HG03280 (cell line): ENCODE measurements around the gene CIDEB.
"Not testable (repeated sequence)": the region's sequence is repeated elsewhere in the genome, so short reads cannot be mapped to it uniquely, and the experiment has no call there.

Experiments
- ATAC-seq: cut with Tn5 transposase; IDR thresholded peaks from one replicate; pipeline ENCODE4 v1.9.1; 2021; ENCODE audit warnings: mild to moderate bottlenecking, moderate library complexity; ENCODE audit not compliant: unreplicated experiment

The CIDEB gene

DNA sequence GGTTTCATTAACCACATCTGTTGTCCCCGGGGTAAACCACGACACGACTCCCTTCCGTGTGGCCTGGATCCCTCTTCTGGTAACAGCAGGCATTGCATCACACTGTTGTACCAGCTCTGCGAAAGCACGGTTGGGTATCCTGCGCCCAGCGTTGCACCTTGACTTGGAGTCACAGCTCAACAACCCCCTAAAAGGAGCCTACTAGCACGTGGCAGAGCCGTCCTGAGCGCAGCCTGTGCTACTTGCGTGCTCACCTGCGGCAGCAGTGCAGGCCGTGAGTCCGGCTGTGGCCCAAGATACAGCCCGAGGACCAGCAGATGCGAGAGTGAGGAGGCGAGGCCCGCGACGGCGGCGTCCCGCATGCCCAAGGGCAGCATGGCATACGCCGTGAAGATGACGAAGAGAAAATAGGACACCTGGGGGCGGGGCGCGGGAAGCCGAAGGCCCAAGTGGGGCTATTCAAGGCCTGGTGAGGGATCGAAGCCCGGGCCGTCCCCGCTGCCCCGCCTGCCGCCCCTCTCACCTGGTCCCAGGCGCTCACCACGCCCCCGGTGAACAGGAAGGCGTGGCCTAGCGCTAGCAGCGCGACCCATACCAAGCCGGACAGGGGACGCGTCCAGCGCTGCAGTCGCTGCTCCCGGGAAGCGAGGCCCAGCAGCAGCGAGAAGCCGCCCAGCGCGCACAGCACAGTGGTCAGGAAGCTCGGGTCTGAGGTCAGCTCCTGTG, 24.7 kb upstream of the CIDEB start:
- ATAC-seq: peak; percentile 82

DNA sequence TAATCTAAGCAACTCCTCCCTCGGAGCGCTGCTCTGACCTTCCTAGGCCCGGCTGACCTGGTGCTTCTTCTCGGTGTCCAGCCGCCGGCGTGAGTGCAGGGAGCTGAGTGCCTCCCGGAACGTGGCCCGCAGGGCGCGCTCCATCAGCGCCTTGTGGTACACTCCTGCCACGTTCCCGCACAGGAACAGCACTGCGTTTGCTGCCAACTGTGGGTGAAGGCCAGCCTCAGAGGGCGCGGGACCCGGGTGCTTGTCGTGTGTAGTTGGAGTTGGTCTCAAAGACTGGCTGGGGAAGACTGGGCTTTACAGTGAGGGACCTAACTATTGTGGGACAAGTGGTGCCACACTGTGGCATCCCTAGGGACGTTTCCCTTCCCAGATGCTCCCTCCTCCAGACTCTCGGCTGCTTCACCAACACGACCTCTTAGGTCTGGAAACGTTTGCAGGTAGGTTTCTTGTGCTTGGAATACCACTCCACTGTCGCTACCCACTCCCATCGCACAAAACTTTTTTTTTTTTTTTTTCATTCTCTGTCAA, 24.0 kb upstream of the CIDEB start:
- ATAC-seq: no peak

DNA sequence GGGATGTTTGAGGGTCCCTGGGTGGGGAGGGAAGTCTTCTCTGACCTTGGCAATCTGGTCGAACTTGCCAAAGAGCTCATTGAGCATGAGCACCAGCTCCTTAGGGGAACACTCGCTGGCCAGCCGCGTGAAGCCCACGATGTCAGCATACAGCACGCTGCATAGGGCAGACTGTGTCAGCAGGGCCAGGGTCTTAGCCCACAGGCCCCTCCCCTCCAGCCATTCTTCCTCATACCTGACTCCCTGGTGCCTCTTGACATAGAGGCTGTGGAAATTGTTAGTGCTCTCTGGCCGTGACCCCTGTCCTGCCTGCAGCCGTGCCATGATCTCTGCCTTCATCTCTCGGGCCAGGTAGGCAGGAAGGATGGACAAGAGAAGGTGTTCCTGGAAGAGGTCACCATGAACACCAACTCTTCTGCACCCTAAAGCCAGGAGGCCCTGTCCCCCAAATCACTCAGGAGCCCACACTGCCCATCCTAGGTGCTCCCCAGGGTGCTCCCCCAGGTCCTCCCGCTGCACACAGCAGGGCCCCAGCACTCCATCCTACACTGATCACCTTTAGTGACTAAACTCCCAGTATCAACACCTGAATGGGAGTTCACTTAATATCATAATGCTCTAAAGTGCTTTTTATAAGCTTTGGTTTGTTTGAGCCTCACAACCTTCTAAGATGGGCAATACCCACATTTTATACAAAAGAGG, 23.3 kb upstream of the CIDEB start:
- ATAC-seq: no peak

GRCh38 chr14:24329736-24330135, 22.0 kb upstream of the CIDEB start:
- no peak for ATAC-seq

DNA sequence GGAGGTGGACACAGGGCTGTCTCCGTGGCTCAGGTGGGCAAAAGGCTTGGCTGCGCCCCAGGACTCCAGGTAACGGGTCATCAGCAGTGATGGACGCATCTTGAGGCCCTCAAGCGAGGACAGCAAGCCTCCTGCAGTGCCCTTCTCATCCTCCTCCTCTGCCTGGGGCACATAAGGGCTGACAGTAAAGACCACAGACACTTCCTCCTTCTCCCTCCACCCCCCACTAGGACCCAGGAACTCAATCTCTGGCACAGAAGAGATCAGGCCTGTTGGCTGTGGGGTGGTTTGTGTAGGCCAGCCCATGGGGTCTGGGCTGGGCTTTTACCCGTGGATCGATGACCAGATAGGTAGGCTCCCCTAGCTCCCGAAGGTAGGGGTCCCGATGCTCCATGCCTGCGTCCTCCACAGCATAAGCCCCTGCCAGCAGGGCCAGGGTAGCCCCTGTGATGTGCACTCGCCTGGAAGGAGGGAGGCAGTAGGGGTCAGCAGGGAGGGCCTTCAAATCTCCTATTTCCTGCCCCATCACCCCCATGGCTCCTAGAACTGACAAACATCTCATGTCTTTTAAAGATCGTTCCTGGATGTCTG, 21.4 kb upstream of the CIDEB start:
- no peak for ATAC-seq

- not testable (repeated sequence) for ATAC-seq
These were observed 20.1 kb upstream of the CIDEB start for GRCh38 chr14:24327914-24328313.

DNA sequence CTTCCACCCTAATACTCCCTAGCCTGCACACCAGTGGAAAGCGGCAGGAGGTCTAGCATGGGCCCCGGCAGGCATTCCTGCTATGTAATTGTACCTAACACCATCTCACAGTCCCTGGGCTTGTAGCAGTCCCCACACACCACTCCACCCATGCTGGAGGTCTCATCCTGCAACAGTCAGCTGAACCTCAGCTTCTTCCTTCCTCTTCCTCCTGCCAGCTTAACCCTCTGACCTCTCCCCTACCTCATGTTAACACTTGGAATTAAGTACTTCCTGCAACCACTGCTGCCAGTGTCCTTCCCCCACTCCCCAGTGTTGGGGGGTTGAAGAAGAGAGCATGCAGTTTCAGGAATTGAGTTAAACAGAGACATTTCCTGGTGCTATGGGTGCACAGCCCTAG, 19.5 kb upstream of the CIDEB start:
- no peak for ATAC-seq

DNA sequence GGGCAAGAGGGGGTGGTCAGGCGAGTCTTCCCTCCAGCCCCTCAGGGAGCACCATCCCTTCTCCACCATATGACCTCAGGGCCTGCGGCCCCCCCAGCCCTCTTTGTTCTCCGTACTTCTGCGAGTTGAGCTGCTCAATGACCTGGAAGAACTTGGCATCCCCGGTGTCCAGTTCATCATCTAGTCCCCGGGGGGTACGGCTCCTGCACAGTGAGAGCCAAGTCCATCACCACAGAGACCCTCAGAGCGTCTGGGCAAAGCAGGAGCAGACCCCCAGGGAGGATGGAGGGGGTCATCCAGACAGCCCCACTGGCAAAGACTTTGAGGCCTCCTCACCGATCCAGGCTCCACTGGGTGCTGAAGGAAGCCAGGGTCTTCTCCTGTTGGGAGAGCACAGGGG, 18.2 kb upstream of the CIDEB start:
- no peak for ATAC-seq

GRCh38 chr14:24325041-24325530, 17.3 kb upstream of the CIDEB start:
- ATAC-seq: no peak

DNA sequence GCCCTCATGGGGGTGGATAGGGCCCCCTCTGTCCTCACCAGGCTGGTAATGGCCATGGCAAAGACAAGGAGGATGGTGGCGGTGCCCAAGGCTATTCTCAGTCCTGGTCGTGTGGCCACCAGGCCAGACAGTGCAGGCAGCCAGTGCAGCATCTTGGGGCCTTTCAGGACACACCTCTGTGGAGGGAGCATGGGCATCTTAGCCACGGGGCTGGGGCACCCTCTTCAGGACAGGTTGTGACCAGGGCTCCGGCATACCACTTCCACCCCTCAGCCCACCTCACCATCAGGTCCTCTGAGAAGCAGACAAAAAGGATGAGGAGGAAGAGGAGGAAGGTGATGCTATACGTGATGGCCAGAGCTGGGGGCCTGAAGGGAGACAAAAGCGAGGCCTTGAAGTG, 16.2 kb upstream of the CIDEB start:
- ATAC-seq: no peak

DNA sequence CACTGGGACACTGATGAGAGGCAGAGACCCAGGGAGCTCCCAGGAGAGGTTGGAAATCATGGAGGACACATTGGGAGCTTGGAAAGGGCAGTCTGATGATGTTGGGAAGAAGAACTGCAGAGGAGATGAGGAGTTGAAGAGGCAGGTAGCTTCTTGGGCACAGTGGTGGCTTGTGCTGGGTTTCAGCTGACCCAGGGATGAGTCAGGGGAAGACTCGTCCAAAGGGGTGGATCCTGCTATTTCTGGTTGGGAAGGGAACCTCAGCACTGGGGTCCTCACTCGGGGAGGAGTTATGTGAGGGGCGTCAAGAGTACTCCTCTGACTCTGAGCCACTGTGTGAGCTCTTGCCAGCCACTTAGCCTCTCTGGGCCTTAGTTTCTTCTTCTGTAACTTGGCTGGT, 15.6 kb upstream of the CIDEB start:
- ATAC-seq: no peak

GRCh38 chr14:24322672-24323071, 14.9 kb upstream of the CIDEB start:
- no peak for ATAC-seq

DNA sequence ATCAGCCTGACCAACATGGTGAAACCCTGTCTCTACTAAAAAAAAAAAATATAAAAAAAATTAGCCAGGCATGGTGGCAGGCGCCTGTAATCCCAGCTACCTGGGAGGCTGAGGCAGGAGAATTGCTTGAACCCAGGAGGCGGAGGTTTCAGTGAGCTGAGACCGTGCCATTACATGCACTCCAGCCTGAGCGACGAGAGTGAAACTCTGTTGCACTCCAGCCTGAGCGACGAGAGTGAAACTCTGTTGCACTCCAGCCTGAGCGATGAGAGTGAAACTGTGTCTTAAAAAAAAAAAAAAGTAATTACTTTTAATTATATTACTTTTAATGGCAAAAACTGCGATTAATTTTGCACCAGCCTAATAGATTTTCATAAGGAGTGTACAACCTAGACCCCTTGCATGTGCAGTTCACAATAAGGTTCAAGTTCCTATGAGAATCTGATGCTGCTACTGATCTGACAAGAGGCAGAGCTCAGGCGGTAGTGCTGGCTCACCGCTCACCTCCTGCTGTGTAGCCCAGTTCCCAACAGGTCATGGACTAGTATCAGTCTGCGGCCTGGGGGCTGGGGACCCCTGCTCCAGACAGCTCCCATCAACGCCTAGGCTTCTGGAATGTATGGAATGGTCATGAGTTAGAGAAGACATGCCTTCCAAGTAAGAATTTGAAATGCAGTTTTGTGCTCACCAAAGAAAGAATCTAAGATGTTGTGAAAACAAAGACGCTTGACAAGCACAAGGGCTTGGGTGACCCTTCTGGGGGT, 13.6 kb upstream of the CIDEB start:
- ATAC-seq: no peak

DNA sequence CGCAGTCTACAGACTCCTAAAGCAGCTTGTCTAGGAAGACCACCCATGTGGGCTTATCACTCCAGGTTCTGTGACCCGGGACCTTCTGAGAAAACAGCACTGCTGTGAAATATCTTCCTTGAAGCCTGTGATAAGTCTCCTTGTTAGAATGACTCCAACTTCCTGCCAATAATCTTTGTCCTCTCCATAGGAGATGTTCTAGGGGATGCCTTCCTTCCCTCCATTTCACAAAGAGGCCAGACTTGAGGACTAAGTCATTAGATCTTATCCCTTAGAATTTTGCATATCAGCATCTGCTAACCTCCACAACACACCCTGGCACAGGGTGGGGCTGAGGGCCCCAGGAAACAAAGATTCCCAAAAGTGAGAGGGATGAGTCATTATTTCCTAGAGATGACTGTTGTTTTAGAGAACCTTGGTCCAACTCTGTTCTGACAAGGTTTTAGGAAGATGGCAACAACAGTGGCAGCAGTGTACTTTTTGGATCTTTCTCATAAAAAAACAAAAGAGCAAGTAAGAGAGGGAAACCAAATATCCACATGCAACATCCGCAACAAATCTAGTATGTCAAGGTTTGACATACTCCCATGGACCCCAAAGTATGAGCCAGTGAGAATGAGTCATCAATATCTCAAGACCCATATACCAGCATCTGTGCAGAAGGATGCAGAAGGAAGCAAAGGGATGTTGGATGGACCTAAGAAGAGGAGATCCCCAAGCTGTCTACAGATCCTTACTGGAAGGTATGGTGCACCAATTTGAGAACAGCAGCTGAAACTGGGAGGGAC, 9.6 kb upstream of the CIDEB start:
- no peak for ATAC-seq

- ATAC-seq: no peak
These were observed 8.8 kb upstream of the CIDEB start for GRCh38 chr14:24316597-24316950.

GRCh38 chr14:24315807-24316596, 8.2 kb upstream of the CIDEB start:
- ATAC-seq: no peak

- ATAC-seq: no peak
These were observed 7.5 kb upstream of the CIDEB start for GRCh38 chr14:24315243-24315806.

DNA sequence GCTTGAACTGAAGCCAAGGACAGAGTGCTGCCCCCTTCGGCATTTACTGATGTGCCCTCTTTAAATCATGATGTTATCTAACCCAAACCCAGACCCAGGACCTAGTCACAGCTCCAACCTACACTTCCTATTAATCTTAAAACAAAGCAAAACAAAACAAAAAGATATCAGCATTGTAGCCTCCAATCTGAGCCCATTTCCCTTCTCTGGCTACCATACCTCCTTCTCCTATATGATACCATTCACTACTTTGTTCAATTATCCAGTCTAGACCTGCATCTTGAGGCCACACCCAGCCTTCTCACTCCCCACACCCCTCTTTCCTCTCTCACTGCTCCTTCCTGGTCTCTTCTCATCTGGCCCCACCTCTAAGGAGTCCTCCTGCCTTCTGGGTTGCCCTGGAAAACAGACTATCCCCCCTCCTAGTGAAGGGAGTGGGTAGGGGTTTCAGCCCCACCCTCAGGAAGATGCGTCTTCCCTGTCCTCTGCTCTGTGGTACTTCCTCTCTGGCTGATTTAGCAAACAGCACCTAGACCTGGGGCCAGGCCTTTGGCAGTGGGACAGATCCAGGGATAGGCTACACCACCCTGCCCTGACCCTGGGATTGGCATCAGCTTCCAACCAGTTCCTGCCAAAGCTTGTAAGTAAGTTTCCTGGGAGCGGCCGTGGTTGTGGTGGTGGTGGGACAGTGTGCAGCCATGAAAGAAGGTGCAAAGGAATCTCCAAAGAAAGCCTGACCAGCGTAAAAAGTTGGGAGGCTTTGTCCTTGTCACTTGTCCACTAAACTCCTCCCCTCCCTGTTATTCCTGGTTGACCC, 6.8 kb upstream of the CIDEB start:
- ATAC-seq: no peak
